Stomach (tissue), 9 donors: Measurements from ENCODE around the gene MPP1. TPM values are rescaled to one million over a fixed set of nuclear protein-coding genes. Genes with fewer than 3 reads are reported as not detected.

Source experiments
- DNase-seq, 2 donors: peaks; one replicate each; pipeline versions ENCODE4 v3.0.0 to v3.0.0-alpha.2; 2013 to 2019
- H3K27ac ChIP-seq, 5 donors: fragments of 200-600 bp in 4 of 5; sonication (generic) in 4 of 5; one replicate each; pipeline ENCODE4 v1.5.1; 2013 to 2019; ENCODE audit warnings: mild to moderate bottlenecking in 1 of 5, moderate library complexity in 1 of 5
- H3K27me3 ChIP-seq, 3 donors: fragments of 200-600 bp; sonication (generic); one replicate each; pipeline ENCODE4 v1.5.1; 2017 to 2019; ENCODE audit warnings: mixed run types in 1 of 3
- H3K36me3 ChIP-seq, 4 donors: fragments of 200-600 bp; sonication (generic); 1 replicate in 3 of 4; 2 replicates in 1 of 4; pipeline ENCODE4 v1.5.1; 2016 to 2019
- H3K4me1 ChIP-seq, 4 donors: fragments of 200-600 bp; sonication (generic); one replicate each; pipeline ENCODE4 v1.5.1; 2016 to 2019
- H3K4me3 ChIP-seq, 4 donors: fragments of 200-600 bp; sonication (generic) in 3 of 4; one replicate each; pipeline ENCODE4 v1.5.1; 2016 to 2019; ENCODE audit warnings: mild to moderate bottlenecking in 1 of 4
- H3K9me3 ChIP-seq, 4 donors: fragments of 200-600 bp; sonication (generic); one replicate each; pipeline ENCODE4 v1.5.1; 2016 to 2019
- CTCF ChIP-seq, 7 experiments: fragments of 450-650 bp in 4 of 7; fragments of 200-600 bp in 3 of 7; sonication (generic) in 3 of 7; IDR thresholded peaks; one replicate each; pipeline ENCODE4 v1.5.1; 2016 to 2019; ENCODE audit warnings: antibody characterized with exemption in 7 of 7, control low read depth in 2 of 7, mild to moderate bottlenecking in 1 of 7
- EP300 ChIP-seq: sonication (generic); formaldehyde crosslinking; IDR thresholded peaks from one replicate; pipeline ENCODE4 v1.6.1; 2017; ENCODE audit warnings: antibody characterized with exemption
- POLR2A ChIP-seq, 4 donors: fragments of 450-650 bp; IDR thresholded peaks; one replicate each; pipeline ENCODE4 v1.6.1; 2016; ENCODE audit warnings: antibody characterized with exemption in 4 of 4, control low read depth in 2 of 4, mild to moderate bottlenecking in 1 of 4, moderate library complexity in 1 of 4
- POLR2AphosphoS5 ChIP-seq, 3 donors: sonication (generic); formaldehyde crosslinking; IDR thresholded peaks; one replicate each; pipeline ENCODE4 v1.6.1; 2016; ENCODE audit warnings: antibody characterized with exemption in 3 of 3
- WGBS, 5 donors: extraction: QIAGEN DNeasy Blood & Tissue Kit in 3 of 5; methylation state at CpG; one replicate each; pipeline versions ENCODE4 v1.1.5 to v1.1.7; 2013 to 2018; 5-methylcytosine and 5-hydroxymethylcytosine counted together
- intact Hi-C: fragments of 100-400 bp; cut with DNase I; formaldehyde crosslinking; loops from one replicate; pipeline ENCODE4 v1.15.1; 2023; ENCODE audit warnings: low total_unique reads
- polyA plus RNA-seq, 3 donors: library from polyadenylated mRNA; stranded (reverse); fragments of 200-250 nt; gene quantifications; one replicate each; pipeline ENCODE4 v1.2.3, GENCODE V29; 2013
- total RNA-seq, 5 donors: library from RNA; depleted of rRNA; stranded (reverse); fragments of >200 nt; gene quantifications; one replicate each; pipeline versions ENCODE4 v1.1.0 to v1.2.3, GENCODE V29; 2014 to 2016
- donor health status: healthy with polysubstance abuse.
- donor health status: Bipolar disorder and iron deficiency.
- donor health status: healthy.

The MPP1 gene
- total and polyA plus RNA-seq, 8 donors, result 3.5 to 26.4 (median 9.1) TPM

- no peak for DNase-seq
- no peak overlapping the region for H3K4me3 ChIP-seq
- WGBS, 5 donors, result 72 to 93% (median 82%) methylated on average over 9 to 15 of the region's 15 CpGs
- no peak for TF ChIP-seq POLR2AphosphoS5 (IDR thresholded peaks at IDR 0.05)
- no peak for TF ChIP-seq EP300
- TF ChIP-seq POLR2A (IDR thresholded peaks at IDR 0.05), result no peak
- no peak for TF ChIP-seq CTCF (IDR thresholded peaks at IDR 0.05)
- no peaks in the 10 kb centered on the region for H3K27me3 ChIP-seq
- H3K27ac ChIP-seq, result no peak overlapping the region
- H3K36me3 ChIP-seq, result peaks cover 17 to 82% (median 71%) of the 10 kb centered on the region in 4 donors
- no peaks in the 10 kb centered on the region for H3K4me1 ChIP-seq
- intact Hi-C loops, result no loop called here
- H3K9me3 ChIP-seq, result peaks cover 0 to 10% (median 3%) of the 10 kb centered on the region in 4 donors
Measured at GRCh38 chrX:154775419-154776349, 29.6 kb downstream of the MPP1 start.

GRCh38 chrX:154774622-154775021 is 30.7 kb downstream of the MPP1 start:
- intact Hi-C loops, result no loop called here
- TF ChIP-seq POLR2AphosphoS5 (IDR thresholded peaks at IDR 0.05) (no peak), CTCF (IDR thresholded peaks at IDR 0.05) (no peak), POLR2A (IDR thresholded peaks at IDR 0.05) (no peak), EP300 (no peak)
- H3K36me3 ChIP-seq, result peaks cover 17 to 89% (median 79%) of the 10 kb centered on the region in 4 donors

DNA sequence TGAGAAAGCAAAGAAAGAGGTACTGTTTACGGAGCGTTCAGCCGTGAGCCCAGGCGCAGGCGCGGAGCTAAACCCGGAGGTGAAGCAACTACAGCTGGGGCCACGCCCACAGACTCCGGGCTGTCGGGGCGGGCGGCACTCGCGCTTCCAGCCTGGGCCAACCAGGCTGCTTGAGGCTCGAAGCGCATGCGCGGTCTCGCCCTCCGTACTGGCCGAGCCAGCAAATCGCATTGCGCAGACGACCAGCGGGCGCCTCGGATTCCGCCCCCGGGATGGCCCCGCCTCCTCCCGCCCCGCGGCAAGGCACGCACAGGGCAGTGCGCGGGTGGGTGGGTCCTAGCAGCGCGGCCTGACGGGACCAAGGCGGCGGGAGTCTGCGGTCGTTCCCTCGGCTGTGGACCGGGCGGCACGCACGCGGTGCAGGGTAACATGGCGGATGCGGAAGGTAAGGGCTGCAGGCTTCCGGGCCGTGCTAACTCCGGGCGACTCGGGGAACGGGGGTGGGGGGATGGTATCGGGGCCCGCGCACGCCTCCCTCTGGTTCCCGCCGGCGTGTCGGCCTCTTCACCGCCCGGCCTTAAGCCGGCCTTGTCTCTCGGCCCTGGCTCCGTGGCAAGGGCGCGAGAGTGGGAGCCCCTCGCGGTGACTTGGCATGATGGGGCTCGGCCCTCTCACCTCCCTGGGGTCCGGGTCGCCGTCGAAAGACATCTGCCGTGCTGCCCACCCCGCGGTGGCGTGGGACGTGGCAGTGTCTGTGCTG is 42.6 kb downstream of the MPP1 start, which contains the start of gene DKC1:
Gene DKC1, plus strand, starts transcription at position 328 of the 760 bp plus-strand sequence. Its CDS starts 102 bp downstream, at position 430.
- WGBS, 5 donors, result 0 to 51% (median 13%) methylated on average over 4 to 84 of the region's 84 CpGs
- intact Hi-C loops, result no loop called here
- H3K36me3 ChIP-seq, result peaks cover 0 to 29% (median 25%) of the 10 kb centered on the region in 4 donors
- peak within 1 kb of the TSS; percentile 59 to 83 (median 72) for H3K4me3 ChIP-seq
- no peaks in the 10 kb centered on the region for H3K27me3 ChIP-seq
- peaks cover 4 to 15% (median 7%) of the 10 kb centered on the region in 4 donors for H3K4me1 ChIP-seq
- H3K27ac ChIP-seq, result peak within 1 kb of the TSS; percentile 80 to 89 (median 82)
- DNase-seq, result peak; percentile 96 to 99
- H3K9me3 ChIP-seq, result no peaks in the 10 kb centered on the region
- TF ChIP-seq POLR2AphosphoS5 (IDR thresholded peaks at IDR 0.05), result peak; percentile 21 to 75 (median 56)
- peak in 1 of 7 experiments; percentile 13 for TF ChIP-seq CTCF (IDR thresholded peaks at IDR 0.05)
- no peak for TF ChIP-seq POLR2A (IDR thresholded peaks at IDR 0.05)
- TF ChIP-seq EP300, result no peak

More at GRCh38 chrX:154774622-154775021, 30.7 kb downstream of the MPP1 start:
- Histone ChIP-seq H3K27me3 (no peaks in the 10 kb centered on the region), H3K27ac (no peak overlapping the region), H3K4me3 (no peak overlapping the region), H3K4me1 (no peaks in the 10 kb centered on the region), H3K9me3 (peaks cover 0 to 10% (median 3%) of the 10 kb centered on the region in 4 donors)
- DNase-seq, result no peak
- 66 to 86% (median 75%) methylated on average over 4 to 5 of the region's 5 CpGs for WGBS, 5 donors

GRCh38 chrX:154761977-154762536 is 43.2 kb downstream of the MPP1 start:
- Histone ChIP-seq H3K4me1 (peaks cover 4 to 15% (median 7%) of the 10 kb centered on the region in 4 donors), H3K27me3 (no peaks in the 10 kb centered on the region), H3K4me3 (peak overlapping the region; percentile 59 to 83 (median 72)), H3K36me3 (peaks cover 0 to 23% (median 19%) of the 10 kb centered on the region in 4 donors), H3K27ac (peak overlapping the region; percentile 55 to 89 (median 82)), H3K9me3 (no peaks in the 10 kb centered on the region)
- intact Hi-C loops, result no loop called here
- TF ChIP-seq POLR2A (IDR thresholded peaks at IDR 0.05) (no peak), EP300 (no peak)
- DNase-seq, result peak in 1 of 2 donors; percentile 46
- 5 to 56% (median 9%) methylated on average over 11 of the region's 11 CpGs for WGBS, 5 donors
